ENCODE data around the gene UTP4.

GRCh38 chr16:69089091-69089910, 43.1 kb upstream of the UTP4 start:
- TF ChIP-seq CTCF (conservative IDR thresholded peaks at IDR 0.05) (no peak), ZFX (IDR thresholded peaks at IDR 0.05) (no peak)

Measured in C4-2B (cell line).